ENCODE measurements around the gene YARS2.

DNA sequence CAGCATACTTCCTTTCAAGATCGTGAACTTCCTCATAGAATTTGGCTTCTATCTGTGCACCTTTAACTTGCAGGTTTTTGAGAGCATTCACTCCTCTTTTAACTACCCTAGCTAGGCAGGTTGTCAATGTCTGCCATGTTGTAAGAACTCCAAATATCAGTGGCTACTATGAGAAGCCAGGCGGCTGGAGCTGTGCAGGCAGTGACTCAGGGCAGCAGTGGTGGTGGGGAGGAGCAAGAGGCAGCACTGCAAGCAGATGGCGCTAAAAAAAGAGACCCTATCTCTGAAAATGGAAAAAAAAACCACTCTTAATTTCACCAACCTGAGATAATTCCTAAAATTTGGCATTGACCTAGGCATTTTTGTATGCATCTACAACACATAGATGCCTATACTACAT lies 28.5 kb downstream of the YARS2 start:
- TF ChIP-seq, protein P1, sequence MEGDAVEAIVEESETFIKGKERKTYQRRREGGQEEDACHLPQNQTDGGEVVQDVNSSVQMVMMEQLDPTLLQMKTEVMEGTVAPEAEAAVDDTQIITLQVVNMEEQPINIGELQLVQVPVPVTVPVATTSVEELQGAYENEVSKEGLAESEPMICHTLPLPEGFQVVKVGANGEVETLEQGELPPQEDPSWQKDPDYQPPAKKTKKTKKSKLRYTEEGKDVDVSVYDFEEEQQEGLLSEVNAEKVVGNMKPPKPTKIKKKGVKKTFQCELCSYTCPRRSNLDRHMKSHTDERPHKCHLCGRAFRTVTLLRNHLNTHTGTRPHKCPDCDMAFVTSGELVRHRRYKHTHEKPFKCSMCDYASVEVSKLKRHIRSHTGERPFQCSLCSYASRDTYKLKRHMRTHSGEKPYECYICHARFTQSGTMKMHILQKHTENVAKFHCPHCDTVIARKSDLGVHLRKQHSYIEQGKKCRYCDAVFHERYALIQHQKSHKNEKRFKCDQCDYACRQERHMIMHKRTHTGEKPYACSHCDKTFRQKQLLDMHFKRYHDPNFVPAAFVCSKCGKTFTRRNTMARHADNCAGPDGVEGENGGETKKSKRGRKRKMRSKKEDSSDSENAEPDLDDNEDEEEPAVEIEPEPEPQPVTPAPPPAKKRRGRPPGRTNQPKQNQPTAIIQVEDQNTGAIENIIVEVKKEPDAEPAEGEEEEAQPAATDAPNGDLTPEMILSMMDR (IDR thresholded peaks at IDR 0.05; ENCODE audit: insufficient read depth, low read depth, low read length): no peak
- TF ChIP-seq EZH2 (IDR thresholded peaks at IDR 0.05; ENCODE audit: insufficient read depth, low read length): no peak
